ENCODE results near the gene SCFD2.

DNA sequence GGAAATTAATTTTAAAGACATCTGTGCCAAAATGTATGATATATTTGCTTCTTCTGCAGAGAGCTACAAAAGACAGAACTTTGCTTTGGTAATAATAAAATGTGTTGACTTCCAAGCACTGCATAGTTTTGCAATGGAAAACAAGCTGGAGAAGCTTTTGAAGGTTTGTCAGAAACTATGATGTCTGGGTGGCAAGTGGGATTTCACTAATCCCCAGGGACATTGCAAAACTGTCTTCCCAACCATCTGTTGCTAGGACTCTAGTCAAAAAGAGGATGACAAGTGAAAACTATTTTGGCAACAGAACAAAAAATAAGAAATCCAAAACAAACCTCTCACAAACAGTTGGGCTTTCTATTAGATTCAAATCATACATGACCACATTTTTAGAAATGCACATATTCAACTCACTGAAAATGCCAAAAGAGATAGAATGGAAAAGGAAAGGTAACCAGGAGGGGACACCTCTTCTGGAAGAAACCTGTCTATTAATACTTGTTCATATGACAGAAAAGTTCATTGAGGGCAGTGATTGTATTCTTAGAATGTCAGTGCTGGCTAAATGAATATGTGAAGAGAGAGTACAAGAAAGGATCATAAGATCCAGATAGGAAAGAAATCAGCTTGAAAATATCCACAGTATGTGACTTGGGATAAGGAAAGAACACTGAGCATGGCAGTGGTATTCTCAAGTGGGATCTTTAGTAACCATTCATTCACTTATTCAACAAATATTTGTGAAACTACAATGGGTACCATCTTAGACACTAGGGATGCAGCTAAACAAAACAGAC lies 275.7 kb downstream of the SCFD2 start:
- TF ChIP-seq EZH2 (IDR thresholded peaks at IDR 0.05; ENCODE audit: borderline replicate concordance, low read depth, low read length, poor library complexity, severe bottlenecking) = no peak
- TF ChIP-seq, protein P1, sequence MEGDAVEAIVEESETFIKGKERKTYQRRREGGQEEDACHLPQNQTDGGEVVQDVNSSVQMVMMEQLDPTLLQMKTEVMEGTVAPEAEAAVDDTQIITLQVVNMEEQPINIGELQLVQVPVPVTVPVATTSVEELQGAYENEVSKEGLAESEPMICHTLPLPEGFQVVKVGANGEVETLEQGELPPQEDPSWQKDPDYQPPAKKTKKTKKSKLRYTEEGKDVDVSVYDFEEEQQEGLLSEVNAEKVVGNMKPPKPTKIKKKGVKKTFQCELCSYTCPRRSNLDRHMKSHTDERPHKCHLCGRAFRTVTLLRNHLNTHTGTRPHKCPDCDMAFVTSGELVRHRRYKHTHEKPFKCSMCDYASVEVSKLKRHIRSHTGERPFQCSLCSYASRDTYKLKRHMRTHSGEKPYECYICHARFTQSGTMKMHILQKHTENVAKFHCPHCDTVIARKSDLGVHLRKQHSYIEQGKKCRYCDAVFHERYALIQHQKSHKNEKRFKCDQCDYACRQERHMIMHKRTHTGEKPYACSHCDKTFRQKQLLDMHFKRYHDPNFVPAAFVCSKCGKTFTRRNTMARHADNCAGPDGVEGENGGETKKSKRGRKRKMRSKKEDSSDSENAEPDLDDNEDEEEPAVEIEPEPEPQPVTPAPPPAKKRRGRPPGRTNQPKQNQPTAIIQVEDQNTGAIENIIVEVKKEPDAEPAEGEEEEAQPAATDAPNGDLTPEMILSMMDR (conservative IDR thresholded peaks at IDR 0.05; ENCODE audit: low read depth, low read length) = no peak

All from A673 (cell line).